Measurements from ENCODE around the gene RNF180.

- TF ChIP-seq EP300 (IDR thresholded peaks at IDR 0.05; ENCODE audit: low read depth) (no peak), CTCF (IDR thresholded peaks at IDR 0.05) (no peak)
These were observed 157.9 kb downstream of the RNF180 start for GRCh38 chr5:64323591-64323990.
